Transverse colon (tissue), 4 donors: ENCODE measurements around the gene NOA1.

Source experiments
- EP300 ChIP-seq: sonication (generic); formaldehyde crosslinking; IDR thresholded peaks from one replicate; pipeline ENCODE4 v1.6.1; 2017; ENCODE audit warnings: antibody characterized with exemption, low read depth
- POLR2A ChIP-seq: fragments of 450-650 bp; IDR thresholded peaks from one replicate; pipeline ENCODE4 v1.6.1; 2016; ENCODE audit warnings: antibody characterized with exemption, mild to moderate bottlenecking, moderate library complexity
- POLR2AphosphoS5 ChIP-seq, 3 donors: sonication (generic); formaldehyde crosslinking; IDR thresholded peaks; one replicate each; pipeline ENCODE4 v1.6.1; 2016; ENCODE audit warnings: antibody characterized with exemption in 3 of 3
- TF ChIP-seq, protein P1 (sequence below), 5 experiments: fragments of 200-600 bp in 3 of 5; fragments of 450-650 bp in 2 of 5; sonication (generic) in 3 of 5; IDR thresholded peaks; 1 replicate in 2 of 5; 2 replicates in 3 of 5; pipeline ENCODE4 v1.5.1; 2016 to 2017; ENCODE audit warnings: antibody characterized with exemption in 5 of 5, inconsistent platforms in 3 of 5, mild to moderate bottlenecking in 2 of 5, moderate library complexity in 1 of 5

DNA sequence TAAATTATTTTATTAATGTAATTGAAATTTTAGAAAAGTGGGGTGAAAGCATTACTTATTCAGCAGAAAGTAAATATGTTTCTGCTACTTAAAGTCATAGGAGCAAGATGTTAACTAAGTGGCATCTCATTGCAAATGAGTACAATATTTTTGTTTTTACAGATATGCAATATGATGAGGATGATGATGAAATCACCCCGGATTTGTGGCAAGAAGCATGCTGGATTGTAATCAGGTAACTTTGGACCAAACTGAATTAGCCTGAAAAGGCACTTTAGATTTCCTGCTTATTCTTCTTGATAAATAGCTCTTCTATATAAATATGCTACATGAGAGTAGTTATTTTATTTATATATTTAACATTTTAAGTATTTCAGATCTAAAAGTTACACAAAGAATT, 8.8 kb upstream of the NOA1 start:
- TF ChIP-seq, protein P1, sequence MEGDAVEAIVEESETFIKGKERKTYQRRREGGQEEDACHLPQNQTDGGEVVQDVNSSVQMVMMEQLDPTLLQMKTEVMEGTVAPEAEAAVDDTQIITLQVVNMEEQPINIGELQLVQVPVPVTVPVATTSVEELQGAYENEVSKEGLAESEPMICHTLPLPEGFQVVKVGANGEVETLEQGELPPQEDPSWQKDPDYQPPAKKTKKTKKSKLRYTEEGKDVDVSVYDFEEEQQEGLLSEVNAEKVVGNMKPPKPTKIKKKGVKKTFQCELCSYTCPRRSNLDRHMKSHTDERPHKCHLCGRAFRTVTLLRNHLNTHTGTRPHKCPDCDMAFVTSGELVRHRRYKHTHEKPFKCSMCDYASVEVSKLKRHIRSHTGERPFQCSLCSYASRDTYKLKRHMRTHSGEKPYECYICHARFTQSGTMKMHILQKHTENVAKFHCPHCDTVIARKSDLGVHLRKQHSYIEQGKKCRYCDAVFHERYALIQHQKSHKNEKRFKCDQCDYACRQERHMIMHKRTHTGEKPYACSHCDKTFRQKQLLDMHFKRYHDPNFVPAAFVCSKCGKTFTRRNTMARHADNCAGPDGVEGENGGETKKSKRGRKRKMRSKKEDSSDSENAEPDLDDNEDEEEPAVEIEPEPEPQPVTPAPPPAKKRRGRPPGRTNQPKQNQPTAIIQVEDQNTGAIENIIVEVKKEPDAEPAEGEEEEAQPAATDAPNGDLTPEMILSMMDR (IDR thresholded peaks at IDR 0.05), result no peak
- TF ChIP-seq POLR2A (no peak), POLR2AphosphoS5 (IDR thresholded peaks at IDR 0.05) (no peak), EP300 (no peak)
